SK-N-SH (cell line): ENCODE results near the gene NBPF12. TPM values are rescaled to one million over a fixed set of nuclear protein-coding genes. Genes with fewer than 3 reads are reported as not detected.
A peak's percentile ranks its signal among the peaks of the same experiment; 100 is the strongest.
"Not testable (repeated sequence)": the region's sequence is repeated elsewhere in the genome, so short reads cannot be mapped to it uniquely, and the experiment has no call there.

Source experiments
- CTCF ChIA-PET: fragments of 300-600, 350-600 bp; formaldehyde crosslinking; extraction: SDS; loops from one replicate; lab custom pipeline; 2021; lab: Yijun Ruan, JAX
- POLR2A ChIA-PET: fragments of 350-600 bp; sonication (Branson Sonifier 250); formaldehyde crosslinking; extraction: SDS; loops from one replicate; lab custom pipeline; 2020; ENCODE audit warnings: antibody characterized with exemption, inconsistent platforms; lab: Yijun Ruan, JAX
- DNase-seq: peaks from one replicate; pipeline ENCODE4 v3.0.0; 2012
- H2AFZ ChIP-seq: fragments of 200-600 bp; sonication (generic); 2 replicates; pipeline ENCODE4 v1.8.1; 2016; ENCODE audit warnings: antibody characterized with exemption, mild to moderate bottlenecking, low read depth
- H3F3A ChIP-seq: fragments of 200-600 bp; sonication (generic); replicated peaks from 2 replicates; pipeline ENCODE3; 2016; ENCODE audit warnings: antibody characterized with exemption, mild to moderate bottlenecking; ENCODE audit not compliant: insufficient read depth
- H3K27ac ChIP-seq, 2 experiments: fragments of 200-500 bp in 1 of 2; fragments of 200-600 bp in 1 of 2; sonication (Bioruptor generic) in 1 of 2; sonication (generic), shearing (Covaris generic) in 1 of 2; 2 replicates each; pipeline versions ENCODE4 v1.5.1 to v1.6.1; 2014 to 2016; ENCODE audit warnings: low read depth in 2 of 2, inconsistent platforms in 1 of 2, low read length in 1 of 2, mild to moderate bottlenecking in 1 of 2, mixed read lengths in 1 of 2
- H3K27me3 ChIP-seq: fragments of 200-600 bp; sonication (generic), shearing (Covaris generic); 2 replicates; pipeline ENCODE4 v1.6.1; 2016; ENCODE audit warnings: mixed run types; ENCODE audit not compliant: insufficient read depth
- H3K36me3 ChIP-seq, 2 experiments: fragments of 200-500 bp in 1 of 2; fragments of 200-600 bp in 1 of 2; sonication (Bioruptor generic) in 1 of 2; sonication (generic) in 1 of 2; replicated peaks in 1 of 2; 2 replicates each; pipeline versions ENCODE3 to v1.5.1; 2014 to 2016; ENCODE audit warnings: low read length in 1 of 2, mild to moderate bottlenecking in 1 of 2; ENCODE audit not compliant: insufficient read depth in 2 of 2, control insufficient read depth in 1 of 2
- H3K4me1 ChIP-seq, 2 experiments: fragments of 200-500 bp in 1 of 2; fragments of 200-600 bp in 1 of 2; sonication (Bioruptor generic) in 1 of 2; sonication (generic), shearing (Covaris generic) in 1 of 2; 2 replicates each; pipeline versions ENCODE4 v1.5.1 to v1.6.1; 2014 to 2016; ENCODE audit warnings: low read depth in 1 of 2, low read length in 1 of 2, mixed run types in 1 of 2; ENCODE audit not compliant: insufficient read depth in 2 of 2, control insufficient read depth in 1 of 2
- H3K4me2 ChIP-seq: fragments of 200-600 bp; sonication (generic), shearing (Covaris generic); 2 replicates; pipeline ENCODE4 v1.6.1; 2017; ENCODE audit warnings: mixed run types
- H3K4me3 ChIP-seq, 2 experiments: fragments of 200-500 bp in 1 of 2; fragments of 200-600 bp in 1 of 2; sonication (Bioruptor generic) in 1 of 2; sonication (generic), shearing (Covaris generic) in 1 of 2; 2 replicates each; pipeline versions ENCODE4 v1.5.1 to v1.8.1; 2014 to 2016; ENCODE audit warnings: low read depth in 2 of 2, inconsistent platforms in 1 of 2, low read length in 1 of 2, mild to moderate bottlenecking in 1 of 2, mixed read lengths in 1 of 2, moderate library complexity in 1 of 2
- H3K79me2 ChIP-seq: fragments of 200-600 bp; sonication (generic); 2 replicates; pipeline ENCODE4 v1.8.1; 2017; ENCODE audit warnings: mild to moderate bottlenecking; ENCODE audit not compliant: insufficient read depth
- H3K9ac ChIP-seq: fragments of 200-600 bp; sonication (generic); 2 replicates; pipeline ENCODE4 v1.6.1; 2017; ENCODE audit warnings: mixed run types
- H3K9me2 ChIP-seq: fragments of 200-600 bp; sonication (generic); 2 replicates; pipeline ENCODE4 v1.6.1; 2017; ENCODE audit warnings: mixed run types
- H3K9me3 ChIP-seq: fragments of 200-600 bp; sonication (generic); 2 replicates; pipeline ENCODE4 v1.6.1; 2017; ENCODE audit warnings: mixed run types, mild to moderate bottlenecking, moderate library complexity
- H4K20me1 ChIP-seq: fragments of 200-600 bp; sonication (generic); 2 replicates; pipeline ENCODE4 v1.6.1; 2017; ENCODE audit warnings: mild to moderate bottlenecking, mixed run types; ENCODE audit not compliant: insufficient read depth
- WGBS: methylation state at CpG from one replicate; pipeline ENCODE4 v1.1.6; 2017; ENCODE audit warnings: low lambda C conversion rate; 5-methylcytosine and 5-hydroxymethylcytosine counted together
- polyA plus RNA-seq, 3 experiments: library from polyadenylated mRNA; depleted of rRNA; stranded (reverse); fragments of >200 nt; gene quantifications; 2 replicates each; pipeline ENCODE4 v1.2.3, GENCODE V29; 2012

The NBPF12 gene
- polyA plus RNA-seq, 1 of the 3 experiments (the other 2 are of a cell fraction) = 6.0 TPM

DNA sequence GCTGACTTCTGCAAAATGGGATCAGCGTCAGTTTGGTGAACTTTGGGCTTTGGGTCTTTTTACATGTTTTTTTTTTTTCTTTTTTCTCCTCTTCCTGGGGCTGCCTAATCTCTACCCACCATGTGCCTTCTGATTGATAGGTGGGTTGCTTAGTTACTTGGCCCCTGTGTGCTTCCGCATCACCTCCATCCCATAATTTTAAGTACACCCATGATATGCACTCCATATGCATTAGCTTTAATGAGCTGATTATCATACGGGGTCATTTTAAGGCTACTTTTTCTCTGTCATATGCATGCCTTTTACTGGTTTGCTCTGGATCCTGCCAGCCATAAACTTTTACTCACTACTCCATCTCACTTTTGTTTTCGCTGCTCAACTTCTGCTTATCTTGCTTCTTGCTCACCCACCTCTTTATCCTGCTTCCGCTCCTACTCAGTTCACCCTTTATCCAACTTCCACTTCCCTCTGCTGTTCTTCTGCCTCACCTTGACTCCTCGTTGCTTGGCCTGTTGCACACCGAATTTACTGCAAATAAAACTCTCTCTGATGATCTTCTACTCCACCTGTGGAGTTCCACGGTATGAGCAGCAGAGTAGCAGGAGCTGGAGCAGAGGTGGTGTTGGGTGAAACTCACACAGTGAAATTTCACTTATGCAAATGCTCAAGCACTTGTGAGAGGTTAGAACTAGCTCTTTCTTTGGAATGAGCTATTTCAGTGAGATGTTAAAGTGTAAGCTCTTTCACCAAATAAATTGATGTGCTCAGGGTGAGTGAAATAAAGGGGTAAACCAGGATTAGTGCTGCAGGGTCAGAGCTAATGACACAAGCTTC is 3.5 kb upstream of the NBPF12 start:
- 36% methylated on average over 6 of the region's 8 CpGs for WGBS
- H4K20me1 ChIP-seq, DNase-seq, H2AFZ ChIP-seq, H3K9ac ChIP-seq, H3K4me1 ChIP-seq, H3K4me2 ChIP-seq, H3K27me3 ChIP-seq, H3K9me2 ChIP-seq, POLR2A ChIA-PET, H3K4me3 ChIP-seq, H3F3A ChIP-seq, CTCF ChIA-PET, H3K36me3 ChIP-seq, H3K9me3 ChIP-seq, H3K27ac ChIP-seq, H3K79me2 ChIP-seq: not testable (repeated sequence)

DNA sequence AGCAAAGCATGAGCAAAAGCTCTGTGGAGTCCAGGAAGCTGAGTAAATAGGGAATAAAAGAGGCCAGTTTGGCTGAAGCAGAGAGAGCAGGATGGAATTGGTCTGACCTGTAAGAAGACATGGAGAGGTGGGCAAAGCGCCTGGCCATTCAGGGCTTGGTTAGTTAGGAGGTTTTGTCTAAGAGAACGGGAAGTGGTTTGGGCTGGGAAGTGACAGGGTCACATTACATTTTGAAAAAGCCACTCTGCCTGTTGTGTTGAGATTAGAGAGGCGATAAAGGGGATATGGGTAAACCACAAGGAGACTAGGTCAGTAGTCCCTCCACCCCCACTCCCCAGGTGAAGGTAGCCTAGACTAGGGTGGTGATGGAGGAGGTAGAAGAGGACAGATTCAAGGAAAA is 662 bp upstream of the NBPF12 start:
- not testable (repeated sequence) for H2AFZ ChIP-seq, H3K4me1 ChIP-seq
- whole genome bisulfite sequencing = no CpG with 5 or more reads among the region's 3 CpGs

DNA sequence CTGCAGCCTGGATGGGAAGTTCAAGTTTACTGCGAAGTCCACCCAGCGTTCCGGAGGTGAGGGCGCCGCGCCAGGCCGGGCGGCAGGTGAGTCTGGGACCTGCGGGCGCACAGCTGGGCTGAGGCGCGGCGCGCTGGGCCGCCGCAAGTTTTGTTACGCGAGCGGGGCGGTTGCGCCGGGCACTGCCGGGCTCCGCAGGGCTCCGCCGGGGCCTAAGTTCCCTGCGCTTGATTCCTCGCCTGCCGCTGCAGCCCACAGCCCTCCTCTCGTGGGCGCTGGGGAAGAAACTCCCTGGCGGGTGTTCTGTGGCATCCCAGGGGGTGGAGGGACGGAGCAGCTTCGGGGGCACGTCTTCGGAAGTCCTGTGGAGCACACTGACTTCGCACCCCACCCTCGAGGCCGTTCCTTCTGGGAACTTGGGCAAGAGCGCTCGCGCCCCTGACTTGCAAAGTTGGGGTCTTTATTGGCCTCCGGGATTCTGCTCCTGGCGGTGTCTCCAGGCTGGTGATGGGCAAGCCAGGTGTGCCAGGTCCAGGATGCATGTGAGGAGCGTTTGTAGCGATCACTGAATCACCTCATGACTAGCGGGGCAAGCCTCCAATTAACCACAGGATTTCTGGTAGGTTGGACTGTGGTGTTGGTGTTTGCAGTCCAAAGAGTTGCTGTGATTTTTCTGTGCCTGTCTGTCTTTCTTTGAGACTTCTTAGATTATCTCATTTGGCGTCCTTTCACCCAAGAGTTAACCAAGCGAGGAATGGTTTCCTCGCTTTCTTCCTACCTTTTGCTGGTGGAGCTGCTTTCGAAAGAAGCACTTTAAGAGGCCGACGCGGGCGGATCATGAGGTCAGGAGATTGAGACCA is 1.0 kb downstream of the NBPF12 start:
- Histone ChIP-seq H3K4me3 (peak overlapping the region; percentile 63 to 67), H3K4me2 (peak overlapping the region; percentile 77), H3K9ac (peak overlapping the region; percentile 91), H3K27ac (peak overlapping the region in 1 of 2 experiments; percentile 49; a peak in 1 of 4 replicates)
- H3K9me2 ChIP-seq, H3K79me2 ChIP-seq, H2AFZ ChIP-seq, H3K9me3 ChIP-seq, H3K36me3 ChIP-seq, H3K4me1 ChIP-seq, H4K20me1 ChIP-seq, CTCF ChIA-PET, POLR2A ChIA-PET, H3F3A ChIP-seq, H3K27me3 ChIP-seq: not testable (repeated sequence)
- DNase-seq = peak; percentile 27
- 28% methylated on average over 21 of the region's 55 CpGs for WGBS

More for the DNA sequence above, 662 bp upstream of the NBPF12 start:
- H4K20me1 ChIP-seq, H3K79me2 ChIP-seq, H3K27me3 ChIP-seq, H3K36me3 ChIP-seq, H3K9me3 ChIP-seq, POLR2A ChIA-PET, H3K9ac ChIP-seq, H3F3A ChIP-seq, H3K27ac ChIP-seq, DNase-seq, H3K9me2 ChIP-seq, H3K4me2 ChIP-seq, H3K4me3 ChIP-seq, CTCF ChIA-PET: not testable (repeated sequence)

- CTCF ChIA-PET, H2AFZ ChIP-seq, H3K4me3 ChIP-seq, H3K4me1 ChIP-seq, DNase-seq, H3K9me2 ChIP-seq, H3K79me2 ChIP-seq, H3K27me3 ChIP-seq, H3K9ac ChIP-seq, H3F3A ChIP-seq, H3K9me3 ChIP-seq, H4K20me1 ChIP-seq, POLR2A ChIA-PET, H3K27ac ChIP-seq, H3K36me3 ChIP-seq: not testable (repeated sequence)
- H3K4me2 ChIP-seq = peak overlapping the region; percentile 77
- WGBS = 63% methylated on average over 3 of the region's 7 CpGs
Observed at GRCh38 chr1:146940293-146940692, 2.2 kb downstream of the NBPF12 start.

DNA sequence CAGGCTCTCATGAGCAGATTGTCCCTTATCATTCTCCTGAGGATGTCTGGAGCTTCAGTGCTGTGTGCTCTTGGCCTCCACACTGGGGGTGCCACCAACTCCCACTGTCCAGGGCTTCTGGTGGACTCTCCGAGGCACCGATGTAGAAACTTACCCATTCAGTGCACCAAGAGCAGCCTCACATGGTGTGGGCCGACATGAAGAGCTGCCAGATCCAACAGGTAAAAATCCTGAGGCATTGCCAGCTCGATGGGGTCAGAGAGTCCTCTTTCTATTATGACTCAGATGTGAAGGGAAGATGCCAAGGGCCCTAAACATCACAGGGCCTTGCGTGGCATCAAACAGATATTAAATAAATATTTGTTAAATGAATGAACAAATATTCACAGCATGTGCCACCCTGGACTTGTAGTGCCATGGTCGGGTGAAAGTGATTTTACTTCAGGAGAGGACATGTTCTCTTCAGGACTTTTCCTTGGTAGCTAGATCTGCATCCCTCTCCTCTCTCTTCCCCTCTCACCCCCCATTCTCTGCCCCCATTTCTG is 5.3 kb downstream of the NBPF12 start:
- H4K20me1 ChIP-seq, H3K27ac ChIP-seq, H3K9ac ChIP-seq, CTCF ChIA-PET, H3K4me1 ChIP-seq, H3K36me3 ChIP-seq, H3K79me2 ChIP-seq, DNase-seq, H2AFZ ChIP-seq, H3K9me3 ChIP-seq, H3K9me2 ChIP-seq, H3K27me3 ChIP-seq, H3K4me3 ChIP-seq, H3K4me2 ChIP-seq, POLR2A ChIA-PET, H3F3A ChIP-seq: not testable (repeated sequence)
- WGBS = 66% methylated on average over 4 of the region's 6 CpGs

DNA sequence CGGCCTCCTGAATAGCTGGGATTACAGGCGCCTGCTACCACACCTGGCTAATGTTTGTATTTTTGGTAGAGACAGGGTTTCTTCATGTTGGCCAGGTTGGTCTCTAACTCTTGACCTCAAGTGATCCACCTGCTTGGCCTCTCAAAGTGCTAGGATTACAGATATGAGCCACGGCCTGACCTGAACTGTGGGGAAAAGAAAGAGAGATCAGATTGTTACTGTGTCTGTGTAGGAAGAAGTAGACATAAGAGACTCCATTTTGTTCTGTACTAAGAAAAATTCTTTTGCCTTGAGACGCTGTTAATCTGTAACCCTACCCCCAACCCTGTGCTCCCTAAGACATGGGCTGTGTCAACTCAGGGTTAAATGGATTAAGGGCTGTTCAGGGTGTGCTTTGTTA is 10.0 kb downstream of the NBPF12 start:
- H3K9ac ChIP-seq, H3K9me3 ChIP-seq, H3K27me3 ChIP-seq, H3K4me1 ChIP-seq, H3K36me3 ChIP-seq, H3K4me2 ChIP-seq, H2AFZ ChIP-seq, H4K20me1 ChIP-seq, H3K27ac ChIP-seq, DNase-seq, H3K9me2 ChIP-seq, H3K79me2 ChIP-seq, CTCF ChIA-PET, H3F3A ChIP-seq, POLR2A ChIA-PET, H3K4me3 ChIP-seq: not testable (repeated sequence)
- 98% methylated on average over 3 of the region's 4 CpGs for WGBS
